ENCODE results near the gene MIF4GD.
A peak's percentile ranks its signal among the peaks of the same experiment; 100 is the strongest.
"Not testable (repeated sequence)": the region's sequence is repeated elsewhere in the genome, so short reads cannot be mapped to it uniquely, and the experiment has no call there.

MIF4GD gene

DNA sequence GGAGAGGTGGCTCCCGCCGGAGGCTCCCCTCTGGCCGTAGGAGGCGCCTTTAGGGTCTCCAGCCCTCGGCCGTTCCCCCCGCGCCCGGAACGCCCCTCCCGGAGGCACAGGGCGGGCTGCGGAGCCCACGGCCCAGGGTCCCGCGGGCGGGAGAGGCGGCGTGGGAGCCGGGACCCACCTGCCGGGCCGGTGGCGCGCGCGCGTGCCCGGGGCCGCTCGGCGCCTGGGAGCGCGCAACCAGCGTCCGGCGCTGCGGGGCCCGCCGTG, at the start of gene MIF4GD:
Gene MIF4GD, minus strand, starts transcription at position 266 of the 267 bp plus-strand sequence. CDS start 1,036 bp downstream, outside the sequence.
- no peak for DNase-seq

- DNase-seq: no peak
Measured at GRCh38 chr17:75319904-75320691, 49.1 kb upstream of the MIF4GD start.

DNA sequence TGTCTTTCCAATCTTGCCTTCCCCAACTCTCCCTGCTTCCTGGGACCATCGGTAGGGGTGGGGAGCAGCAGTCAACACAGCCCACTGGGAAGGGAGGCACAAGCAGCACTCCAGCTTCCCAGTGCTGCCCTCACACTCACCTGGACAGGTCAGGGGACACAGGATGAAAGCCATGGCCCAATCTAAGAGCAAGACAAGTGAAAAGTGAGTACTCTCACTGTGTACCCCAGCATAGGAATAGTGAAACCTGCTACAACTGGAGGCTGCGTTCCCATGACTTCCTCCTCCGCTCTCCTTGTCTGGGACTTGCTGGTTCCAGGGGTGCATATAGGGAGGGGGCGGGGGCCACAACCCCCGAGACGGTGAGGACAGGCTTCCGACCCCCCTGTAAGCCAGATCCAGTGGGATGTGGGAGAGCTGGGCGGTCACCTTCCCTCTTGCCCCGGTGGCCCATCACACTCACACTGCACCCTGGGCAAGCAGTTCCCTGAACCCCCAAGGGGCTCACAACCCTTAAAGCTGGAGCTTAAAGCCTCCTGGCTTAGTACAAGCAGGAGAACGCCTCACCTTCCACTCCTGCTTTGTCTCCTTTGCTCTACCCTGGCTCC, 47.7 kb upstream of the MIF4GD start:
- DNase-seq: no peak

DNA sequence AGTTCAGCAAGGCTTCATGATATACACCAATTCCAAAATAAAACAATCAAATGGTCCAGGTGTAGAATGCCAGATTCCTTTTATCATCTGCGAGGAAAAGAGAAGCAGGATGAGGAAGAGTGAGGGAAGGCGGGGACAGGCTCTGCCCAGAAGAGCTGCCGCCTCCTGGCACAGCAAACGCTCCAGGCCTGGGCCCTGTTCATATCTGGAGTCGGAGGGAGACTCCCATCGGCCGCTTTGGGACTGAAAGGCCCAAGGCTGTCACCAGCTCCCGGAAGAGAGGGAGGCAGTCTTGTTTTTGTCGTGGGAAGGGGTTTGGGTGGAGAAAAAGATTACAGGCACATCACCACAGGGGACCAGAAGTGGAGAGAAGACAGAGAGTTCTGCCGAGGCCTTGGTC, 47.2 kb upstream of the MIF4GD start:
- DNase-seq: no peak

DNA sequence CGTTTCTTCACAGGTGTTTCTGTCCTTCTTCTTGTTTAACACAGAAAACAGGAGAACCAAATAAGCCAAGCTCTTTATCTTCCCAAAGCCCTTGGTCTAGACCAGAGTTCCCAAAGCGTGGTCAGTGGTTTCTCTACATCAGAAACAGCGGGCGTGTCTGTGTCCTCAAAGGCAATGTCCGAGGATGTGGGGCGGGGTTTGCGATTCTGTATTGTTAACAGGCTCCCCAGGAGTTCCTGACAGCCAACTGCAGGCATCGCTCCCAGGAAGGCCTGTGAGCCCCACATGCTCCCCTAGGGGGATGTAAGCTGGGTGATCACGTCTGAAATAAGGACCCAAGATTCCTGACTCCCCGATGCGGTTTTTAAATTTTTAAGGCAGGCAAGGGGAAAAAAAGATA, 46.6 kb upstream of the MIF4GD start:
- DNase-seq: no peak

DNA sequence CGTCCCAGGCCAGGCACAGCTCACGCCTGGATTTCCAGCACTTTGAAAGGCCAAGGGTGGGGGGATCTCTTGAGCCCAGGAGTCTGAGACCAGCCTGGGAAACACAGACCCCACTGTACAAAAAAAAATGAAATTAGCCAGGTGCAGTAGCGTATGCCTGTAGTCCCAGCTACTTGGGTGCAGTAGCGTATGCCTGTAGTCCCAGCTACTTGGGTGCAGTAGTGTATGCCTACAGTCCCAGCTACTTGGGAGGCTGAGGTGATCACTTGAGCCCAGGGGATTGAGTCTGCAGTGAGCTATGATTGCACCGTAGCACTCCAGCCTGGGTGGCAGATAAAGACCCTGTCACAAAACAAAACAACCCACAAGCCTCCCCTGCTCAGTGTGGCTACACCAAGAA, 45.2 kb upstream of the MIF4GD start:
- no peak for DNase-seq

- DNase-seq: no peak
Measured at GRCh38 chr17:75315541-75316243, 44.7 kb upstream of the MIF4GD start.

DNA sequence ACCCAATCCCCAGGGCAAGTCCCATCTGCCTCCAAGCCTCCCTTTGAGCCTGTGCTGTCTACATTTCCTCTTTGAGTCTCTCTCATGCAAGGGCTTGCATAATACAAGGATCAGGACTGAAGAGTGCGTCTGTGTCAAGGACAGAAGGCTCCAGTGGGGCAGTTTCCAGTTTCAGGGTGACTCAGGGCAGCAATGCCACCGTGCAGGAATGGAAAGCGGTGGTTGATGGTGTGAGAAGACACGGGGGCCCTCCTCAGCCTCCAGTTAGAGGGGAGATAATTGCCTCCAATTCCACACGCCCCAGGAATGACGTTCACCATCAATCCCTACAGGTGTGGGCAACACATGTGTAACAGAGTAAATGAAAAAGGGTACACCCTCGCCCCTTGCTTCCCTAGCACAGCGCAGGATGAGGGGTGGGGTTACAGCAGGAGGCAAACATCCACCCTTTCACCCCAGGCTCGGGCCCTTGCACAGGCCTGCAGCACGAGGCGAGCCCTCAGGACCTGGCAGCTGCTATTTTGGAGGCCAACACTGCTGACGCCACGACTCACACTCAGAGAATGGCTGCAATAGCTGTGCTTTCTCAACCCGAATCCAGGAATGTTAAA, 43.0 kb upstream of the MIF4GD start:
- no peak for DNase-seq

GRCh38 chr17:75308732-75309629, 38.0 kb upstream of the MIF4GD start:
- no peak for DNase-seq

DNA sequence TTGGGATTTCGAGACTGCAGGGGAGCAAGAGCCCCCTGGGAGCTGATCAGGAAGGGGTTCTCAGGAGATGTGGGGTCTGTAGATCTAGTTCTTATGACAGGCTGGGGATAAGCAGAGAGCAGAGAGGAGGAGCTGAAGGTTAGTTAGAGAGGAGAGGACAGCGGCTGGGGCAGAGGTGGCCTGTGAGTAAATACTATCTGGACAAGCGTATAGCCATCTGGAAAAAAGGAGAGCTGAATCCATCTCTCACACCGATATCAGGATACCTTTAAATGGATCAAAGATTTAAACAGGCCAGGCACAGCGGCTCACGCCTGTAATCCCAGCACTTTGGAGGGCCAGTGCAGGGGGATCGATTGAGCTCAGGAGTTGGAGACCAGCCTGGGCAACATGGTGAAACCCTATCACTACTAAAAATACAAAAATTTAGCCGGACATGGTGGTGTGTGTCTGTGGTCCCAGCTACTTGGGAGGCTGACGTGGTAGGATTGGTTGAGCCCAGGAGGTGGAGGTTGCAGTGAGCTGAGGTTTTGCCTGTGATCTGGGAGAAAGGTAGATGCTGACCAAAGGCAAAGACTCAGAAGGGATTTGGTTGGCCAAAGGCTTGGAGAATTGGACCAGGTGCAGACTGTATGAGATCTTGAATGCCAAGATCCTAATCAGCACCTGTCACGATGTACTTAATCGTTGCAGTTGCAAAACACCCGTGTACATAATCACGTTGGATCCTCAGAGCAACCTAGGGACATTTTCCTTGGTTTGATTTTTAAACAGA, 37.1 kb upstream of the MIF4GD start:
- no peak for DNase-seq

DNA sequence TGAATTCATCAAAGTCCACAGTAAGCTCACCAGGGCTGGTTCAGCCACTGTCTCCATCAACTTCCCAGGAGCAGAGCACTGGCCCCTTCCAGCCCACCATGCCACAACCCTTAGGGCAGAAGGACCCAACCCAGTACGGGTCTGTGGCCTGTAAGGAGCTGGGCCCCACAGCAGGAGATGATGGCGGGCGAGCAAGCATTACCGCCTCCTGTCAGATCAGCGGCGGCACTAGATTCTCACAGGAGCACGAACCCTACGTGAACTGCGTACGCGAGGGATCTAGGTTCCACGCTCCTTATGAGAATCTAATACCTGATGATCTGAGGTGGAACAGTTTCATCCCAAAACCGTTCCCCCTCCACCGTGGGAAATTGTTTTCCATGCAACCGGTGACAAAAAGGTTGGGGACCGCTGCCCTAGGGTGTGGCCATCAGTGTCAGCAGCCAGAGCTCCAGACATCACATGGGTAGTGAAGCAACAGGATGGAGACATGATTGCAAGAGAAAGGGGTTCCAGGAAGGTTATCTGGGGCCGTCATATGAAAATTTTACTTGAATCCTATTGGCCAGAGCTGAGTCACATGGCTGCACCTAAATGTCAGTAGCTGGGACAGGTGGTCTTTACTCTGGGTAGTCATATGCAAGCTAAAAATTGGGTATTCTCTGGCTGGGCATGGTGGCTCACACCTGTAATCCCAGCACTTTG, 30.6 kb upstream of the MIF4GD start:
- DNase-seq: no peak

GRCh38 chr17:75301049-75301448, 30.0 kb upstream of the MIF4GD start:
- DNase-seq: no peak

DNA sequence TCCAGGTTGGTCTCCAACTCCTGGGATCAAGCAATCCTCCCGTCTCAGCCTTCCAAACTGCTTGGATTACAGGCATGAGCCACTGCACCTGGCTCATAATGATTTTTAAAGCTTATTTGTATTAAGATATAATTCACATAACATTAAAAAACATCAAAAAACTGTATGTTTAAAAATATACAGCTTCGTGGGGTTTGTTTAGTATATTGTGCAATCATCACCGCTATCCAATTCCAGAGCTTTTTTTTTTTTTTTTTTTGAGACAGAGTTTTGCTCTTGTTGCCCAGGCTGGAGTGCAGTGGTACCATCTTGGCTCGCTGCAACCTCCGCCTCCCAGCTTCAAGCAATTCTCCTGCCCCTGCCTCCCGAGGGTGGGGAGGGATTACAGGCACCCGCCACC, 29.2 kb upstream of the MIF4GD start:
- no peak for DNase-seq

DNA sequence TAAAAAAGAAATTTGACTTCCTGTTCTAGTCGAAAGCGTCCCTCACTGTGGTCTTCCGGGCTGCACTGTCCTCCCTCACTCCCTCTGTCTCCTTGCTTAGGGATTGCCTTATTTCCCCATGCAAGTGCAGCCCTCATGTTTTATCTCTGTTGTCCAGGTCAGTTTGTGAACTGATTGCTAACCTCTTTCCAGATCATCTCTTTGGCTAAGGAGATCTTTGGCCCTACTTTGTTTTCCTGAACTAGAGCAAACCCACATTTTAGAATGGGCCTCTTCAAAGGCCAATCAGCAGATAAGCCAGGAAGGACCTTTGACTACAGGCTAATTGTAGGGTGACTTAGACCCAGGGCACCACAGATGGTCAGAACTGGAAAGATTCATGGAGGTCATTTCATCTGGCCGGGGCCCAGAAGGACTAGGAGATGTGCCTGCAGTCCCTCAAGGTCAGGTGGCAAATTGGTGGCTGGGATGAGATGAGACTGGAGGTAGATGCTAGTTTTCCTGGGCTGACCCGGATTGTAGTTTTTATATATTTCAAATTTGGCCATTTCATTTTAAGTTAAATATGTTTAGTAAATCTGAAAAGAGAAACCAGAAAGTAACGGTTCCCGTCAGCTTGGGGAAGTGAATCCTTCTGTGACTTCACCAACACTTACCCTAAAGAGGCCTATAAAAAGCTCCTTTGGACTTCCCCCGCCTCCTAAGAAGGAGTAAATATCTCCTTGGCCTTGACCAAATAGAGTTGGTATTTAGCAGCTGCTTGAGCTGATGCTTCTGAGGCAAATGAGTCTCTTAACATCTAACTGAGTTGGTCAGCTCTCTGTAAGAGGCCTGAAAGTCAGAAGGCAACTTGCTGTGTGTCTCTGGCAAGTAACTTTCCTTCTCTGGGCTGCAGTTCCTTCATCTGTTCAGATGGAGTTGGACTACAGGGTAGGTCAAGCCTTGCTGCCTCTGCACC, 24.4 kb upstream of the MIF4GD start:
- DNase-seq: no peak

- not testable (repeated sequence) for DNase-seq
Measured at GRCh38 chr17:75292810-75293448, 21.9 kb upstream of the MIF4GD start.

DNA sequence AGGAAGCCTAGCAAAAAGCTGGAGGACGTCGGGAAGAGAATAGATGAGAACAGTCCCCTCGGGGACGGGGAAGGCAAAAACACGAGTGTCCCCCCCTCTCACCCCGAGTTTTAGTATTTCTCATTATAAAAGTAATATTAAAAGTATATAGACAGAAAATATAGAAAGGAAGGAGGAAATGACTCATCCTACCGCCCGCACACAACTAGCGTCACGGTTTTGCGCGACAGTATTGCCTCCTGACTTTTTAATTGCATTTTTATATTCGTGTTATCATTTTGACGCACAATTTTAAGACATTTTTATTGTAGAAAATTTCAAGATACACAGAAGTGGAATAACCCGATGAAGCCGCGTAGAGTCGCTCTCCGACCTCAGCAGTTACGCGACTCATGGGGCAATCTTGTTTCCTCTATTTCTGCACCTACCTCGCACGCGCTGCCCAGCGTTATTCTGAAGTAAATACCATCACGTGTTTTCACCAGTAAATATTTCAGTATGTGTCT, 18.9 kb upstream of the MIF4GD start:
- DNase-seq: peak in 3 of 4 experiments; percentile 40 to 46 (median 43)

DNA sequence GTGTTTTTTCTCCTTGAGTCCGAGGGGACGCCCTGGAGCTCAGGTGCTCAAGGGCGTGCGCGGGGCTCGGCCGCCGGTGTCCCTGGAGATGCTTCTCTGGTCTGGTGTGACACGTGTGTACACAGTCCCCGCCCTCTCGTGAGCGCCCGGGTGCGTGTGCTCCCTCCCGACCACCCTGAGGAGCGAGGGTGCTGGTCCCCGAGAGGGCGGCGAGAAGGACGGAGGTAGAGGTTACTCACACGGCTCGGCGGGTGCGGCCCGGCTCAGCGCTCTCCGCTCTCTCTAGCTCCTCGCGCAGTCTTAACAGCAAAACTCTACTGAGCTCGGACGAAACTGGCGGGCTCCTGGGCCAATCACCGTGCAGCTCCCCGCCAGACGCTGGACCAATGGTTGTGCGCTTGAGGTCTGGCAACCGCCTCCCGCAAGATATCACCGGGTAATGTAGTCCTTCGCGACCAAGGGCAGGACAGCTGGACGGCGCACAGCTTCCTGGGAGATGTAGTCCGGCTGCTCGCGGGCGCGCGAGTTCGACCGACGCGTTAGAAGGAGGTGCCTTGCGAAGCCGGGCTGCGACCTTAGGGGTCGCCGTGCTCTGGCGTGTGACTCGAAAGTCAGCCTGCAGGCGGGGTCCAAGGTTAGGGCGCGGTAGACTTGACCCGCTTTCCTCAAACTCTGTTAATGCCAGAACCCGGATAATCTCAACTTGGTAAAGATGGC, 18.2 kb upstream of the MIF4GD start, which contains the start of gene SLC25A19:
Gene SLC25A19, minus strand, starts transcription at position 319 of the 717 bp plus-strand sequence. CDS start 2,669 bp downstream, outside the sequence.
- peak; percentile 78 to 92 (median 89) for DNase-seq

- peak in 2 of 4 experiments; percentile 43 to 45 for DNase-seq
Measured at GRCh38 chr17:75288770-75289114, 17.7 kb upstream of the MIF4GD start.
